Parathyroid adenoma (tissue), 2 donors: ENCODE measurements around the gene C10orf90.

ENCODE experiments used
- H2AFZ ChIP-seq: fragments of 300-600 bp; sonication (generic); one replicate; pipeline ENCODE4 v1.7.0; 2017; ENCODE audit warnings: antibody characterized with exemption, mild to moderate bottlenecking
- H3K27ac ChIP-seq: fragments of 300-600 bp; sonication (generic); one replicate; pipeline ENCODE4 v1.7.0; 2017
- H3K27me3 ChIP-seq: fragments of 300-600 bp; sonication (generic); one replicate; pipeline ENCODE4 v1.7.0; 2017; ENCODE audit warnings: low read length; ENCODE audit not compliant: control insufficient read depth, insufficient read depth
- H3K36me3 ChIP-seq: fragments of 300-600 bp; sonication (generic); one replicate; pipeline ENCODE4 v1.7.0; 2017; ENCODE audit warnings: low read length; ENCODE audit not compliant: control insufficient read depth, insufficient read depth
- H3K4me1 ChIP-seq: fragments of 300-600 bp; sonication (generic); one replicate; pipeline ENCODE4 v1.7.0; 2017; ENCODE audit warnings: control low read depth
- H3K4me2 ChIP-seq: fragments of 300-600 bp; sonication (generic); one replicate; pipeline ENCODE4 v1.7.0; 2017; ENCODE audit warnings: low read length
- H3K4me3 ChIP-seq: fragments of 300-600 bp; sonication (generic); one replicate; pipeline ENCODE4 v1.7.0; 2017; ENCODE audit warnings: low read depth, low read length
- H3K79me2 ChIP-seq: fragments of 300-600 bp; sonication (generic); one replicate; pipeline ENCODE4 v1.7.0; 2017; ENCODE audit warnings: control low read depth
- H3K9ac ChIP-seq: fragments of 300-600 bp; sonication (generic); one replicate; pipeline ENCODE4 v1.7.0; 2017; ENCODE audit warnings: mild to moderate bottlenecking
- H3K9me3 ChIP-seq: fragments of 300-600 bp; sonication (generic); one replicate; pipeline ENCODE4 v1.7.0; 2017; ENCODE audit warnings: low read length; ENCODE audit not compliant: control insufficient read depth
- CTCF ChIP-seq: fragments of 300-600 bp; sonication (generic); IDR thresholded peaks from one replicate; pipeline ENCODE4 v1.7.0; 2017; ENCODE audit warnings: antibody characterized with exemption, mild to moderate bottlenecking
- donor health status: primary hyperparathyroidism.

Gene C10orf90

GRCh38 chr10:126521399-126521798 is 149.1 kb downstream of the C10orf90 start:
- Histone ChIP-seq H3K4me2 (no peak overlapping the region), H3K79me2 (no peaks in the 10 kb centered on the region), H3K4me3 (no peak overlapping the region), H3K9me3 (no peaks in the 10 kb centered on the region), H3K36me3 (no peaks in the 10 kb centered on the region), H3K4me1 (no peaks in the 10 kb centered on the region), H3K27ac (no peak overlapping the region), H2AFZ (no peak overlapping the region), H3K9ac (no peak overlapping the region), H3K27me3 (no peaks in the 10 kb centered on the region)
- no peak for TF ChIP-seq CTCF

GRCh38 chr10:126520751-126521317 is 149.7 kb downstream of the C10orf90 start:
- Histone ChIP-seq H2AFZ (no peak overlapping the region), H3K79me2 (no peaks in the 10 kb centered on the region), H3K27ac (no peak overlapping the region), H3K4me2 (no peak overlapping the region), H3K27me3 (no peaks in the 10 kb centered on the region), H3K36me3 (no peaks in the 10 kb centered on the region), H3K9ac (no peak overlapping the region), H3K9me3 (no peaks in the 10 kb centered on the region), H3K4me3 (no peak overlapping the region), H3K4me1 (no peaks in the 10 kb centered on the region)
- no peak for TF ChIP-seq CTCF

- Histone ChIP-seq H3K27ac (no peak overlapping the region), H3K9ac (no peak overlapping the region), H3K4me3 (no peak overlapping the region), H3K4me2 (no peak overlapping the region), H3K9me3 (no peaks in the 10 kb centered on the region), H3K4me1 (no peaks in the 10 kb centered on the region), H3K36me3 (no peaks in the 10 kb centered on the region), H2AFZ (no peak overlapping the region), H3K27me3 (no peaks in the 10 kb centered on the region), H3K79me2 (no peaks in the 10 kb centered on the region)
- TF ChIP-seq CTCF, result no peak
These were observed 150.5 kb downstream of the C10orf90 start for GRCh38 chr10:126519992-126520391.

GRCh38 chr10:126519185-126519584 is 151.3 kb downstream of the C10orf90 start:
- Histone ChIP-seq H3K9ac (no peak overlapping the region), H3K27ac (no peak overlapping the region)
- no peak for TF ChIP-seq CTCF

More at GRCh38 chr10:126519185-126519584, 151.3 kb downstream of the C10orf90 start:
- H3K36me3 ChIP-seq, result no peaks in the 10 kb centered on the region
- no peak overlapping the region for H2AFZ ChIP-seq
- no peaks in the 10 kb centered on the region for H3K9me3 ChIP-seq
- H3K4me2 ChIP-seq, result no peak overlapping the region
- no peak overlapping the region for H3K4me3 ChIP-seq
- no peaks in the 10 kb centered on the region for H3K27me3 ChIP-seq
- no peaks in the 10 kb centered on the region for H3K79me2 ChIP-seq
- H3K4me1 ChIP-seq, result no peaks in the 10 kb centered on the region
